Measurements from ENCODE around the gene GOLIM4.

The GOLIM4 gene

GRCh38 chr3:167978486-167978885, 117.2 kb downstream of the GOLIM4 start:
- no peak for DNase-seq

GRCh38 chr3:167978071-167978470, 117.7 kb downstream of the GOLIM4 start:
- no peak for DNase-seq

GRCh38 chr3:167976516-167977361, 119.0 kb downstream of the GOLIM4 start:
- no peak for DNase-seq

- DNase-seq: no peak
Measured at GRCh38 chr3:167973901-167974300, 121.8 kb downstream of the GOLIM4 start.

- DNase-seq: no peak
Measured at GRCh38 chr3:167973046-167973445, 122.7 kb downstream of the GOLIM4 start.

- DNase-seq: no peak
Measured at GRCh38 chr3:167972502-167972901, 123.2 kb downstream of the GOLIM4 start.

GRCh38 chr3:167969548-167969947, 126.2 kb downstream of the GOLIM4 start:
- DNase-seq: no peak

- no peak for DNase-seq
Measured at GRCh38 chr3:167967257-167968036, 128.3 kb downstream of the GOLIM4 start.

Measured in EL (cell line).